PFSK-1 (cell line): ENCODE measurements around the gene ARPC2.

ENCODE experiments used
- REST ChIP-seq, 2 experiments: IDR thresholded peaks; 2 replicates each; pipeline versions ENCODE4 v1.6.1 to v1.8.0; 2011 to 2012; ENCODE audit warnings: low read depth in 2 of 2, low read length in 2 of 2, control low read depth in 1 of 2, inconsistent platforms in 1 of 2, mild to moderate bottlenecking in 1 of 2, moderate library complexity in 1 of 2; ENCODE audit not compliant: insufficient read depth in 1 of 2
- SIN3A ChIP-seq: IDR thresholded peaks from 2 replicates; pipeline ENCODE4 v1.6.1; 2012; ENCODE audit warnings: mild to moderate bottlenecking, low read length, moderate library complexity, borderline replicate concordance; ENCODE audit not compliant: insufficient read depth
- TAF1 ChIP-seq: IDR thresholded peaks from 2 replicates; pipeline ENCODE4 v1.6.1; 2012; ENCODE audit warnings: low read length, control low read depth, borderline replicate concordance; ENCODE audit not compliant: insufficient read depth

- no peak for TF ChIP-seq REST (IDR thresholded peaks at IDR 0.05; ENCODE audit: insufficient read depth in 1 of 2, low read depth in 2 of 2, low read length in 2 of 2)
- no peak for TF ChIP-seq SIN3A
- TF ChIP-seq TAF1: no peak
These were observed 625 bp downstream of the ARPC2 start for GRCh38 chr2:218217360-218218267.
